ENCODE data around the gene PTDSS2.

GRCh38 chr11:488992-489391 lies 38.9 kb downstream of the PTDSS2 start:
- TF ChIP-seq ETV6 (CRISPR knock-in tag; IDR thresholded peaks at IDR 0.05) (no peak), E2F4 (CRISPR knock-in tag; IDR thresholded peaks at IDR 0.05; ENCODE audit: borderline replicate concordance, low read depth) (no peak), ESRRA (CRISPR knock-in tag; IDR thresholded peaks at IDR 0.05; ENCODE audit: borderline replicate concordance) (no peak), TEAD1 (CRISPR knock-in tag; IDR thresholded peaks at IDR 0.05) (no peak)
